ENCODE measurements around the gene ANKRD13D. TPM values are rescaled to one million over a fixed set of nuclear protein-coding genes. Genes with fewer than 3 reads are reported as not detected.

ANKRD13D gene
- polyA plus RNA-seq, 1 donor from 2014 or later = 93.5 TPM

DNA sequence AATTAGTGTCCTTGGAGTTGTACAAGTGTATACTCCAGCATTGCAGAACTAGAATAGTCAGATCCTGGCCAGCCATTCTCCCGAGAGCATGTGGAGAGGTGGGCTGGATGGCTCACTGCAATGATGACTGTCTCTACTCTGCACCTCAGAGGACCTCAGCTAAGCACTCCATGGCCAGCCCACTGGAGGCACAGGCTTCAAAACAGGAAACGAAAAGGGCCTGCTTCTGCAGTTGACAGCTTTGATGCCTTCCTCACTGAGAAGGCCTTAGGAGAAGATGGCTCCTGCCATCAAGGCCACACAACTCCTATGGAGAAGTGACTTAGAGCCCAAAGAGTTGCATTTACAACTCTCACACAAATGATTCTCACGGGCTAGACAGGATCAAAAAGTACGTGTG, 55.2 kb downstream of the ANKRD13D start:
- Histone ChIP-seq H3K79me2 (replicated peaks; ENCODE audit: insufficient read depth, low read length) (no peaks in the 10 kb centered on the region), H3K4me3 (ENCODE audit: low read length) (no peak overlapping the region), H3K9ac (ENCODE audit: low read length) (no peak overlapping the region), H4K20me1 (ENCODE audit: insufficient read depth) (no peaks in the 10 kb centered on the region), H3K27ac (ENCODE audit: low read length) (no peak overlapping the region), H3K36me3 (ENCODE audit: insufficient read depth, low read length) (no peaks in the 10 kb centered on the region), H3K4me2 (ENCODE audit: low read length) (no peak overlapping the region), H3K9me3 (ENCODE audit: low read length) (no peaks in the 10 kb centered on the region), H3F3A (ENCODE audit: insufficient read depth, low read length, poor library complexity, severe bottlenecking) (no peaks in the 10 kb centered on the region), H2AFZ (ENCODE audit: low read depth, low read length) (no peak overlapping the region), H3K9me2 (ENCODE audit: insufficient read depth, low read length) (no peaks in the 10 kb centered on the region), H3K27me3 (ENCODE audit: insufficient read depth, low read depth, low read length) (no peaks in the 10 kb centered on the region)
- no peak for TF ChIP-seq POLR2AphosphoS5 (IDR thresholded peaks at IDR 0.05)
- no peak for TF ChIP-seq SMC3 (conservative IDR thresholded peaks at IDR 0.05; ENCODE audit: poor library complexity)
- TF ChIP-seq TAF1 (IDR thresholded peaks at IDR 0.05; ENCODE audit: low read depth) = no peak
- no peak for TF ChIP-seq EP300 (conservative IDR thresholded peaks at IDR 0.05; ENCODE audit: poor library complexity, severe bottlenecking)
- TF ChIP-seq, protein P1, sequence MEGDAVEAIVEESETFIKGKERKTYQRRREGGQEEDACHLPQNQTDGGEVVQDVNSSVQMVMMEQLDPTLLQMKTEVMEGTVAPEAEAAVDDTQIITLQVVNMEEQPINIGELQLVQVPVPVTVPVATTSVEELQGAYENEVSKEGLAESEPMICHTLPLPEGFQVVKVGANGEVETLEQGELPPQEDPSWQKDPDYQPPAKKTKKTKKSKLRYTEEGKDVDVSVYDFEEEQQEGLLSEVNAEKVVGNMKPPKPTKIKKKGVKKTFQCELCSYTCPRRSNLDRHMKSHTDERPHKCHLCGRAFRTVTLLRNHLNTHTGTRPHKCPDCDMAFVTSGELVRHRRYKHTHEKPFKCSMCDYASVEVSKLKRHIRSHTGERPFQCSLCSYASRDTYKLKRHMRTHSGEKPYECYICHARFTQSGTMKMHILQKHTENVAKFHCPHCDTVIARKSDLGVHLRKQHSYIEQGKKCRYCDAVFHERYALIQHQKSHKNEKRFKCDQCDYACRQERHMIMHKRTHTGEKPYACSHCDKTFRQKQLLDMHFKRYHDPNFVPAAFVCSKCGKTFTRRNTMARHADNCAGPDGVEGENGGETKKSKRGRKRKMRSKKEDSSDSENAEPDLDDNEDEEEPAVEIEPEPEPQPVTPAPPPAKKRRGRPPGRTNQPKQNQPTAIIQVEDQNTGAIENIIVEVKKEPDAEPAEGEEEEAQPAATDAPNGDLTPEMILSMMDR (IDR thresholded peaks at IDR 0.05; ENCODE audit: poor library complexity, severe bottlenecking) = no peak

DNA sequence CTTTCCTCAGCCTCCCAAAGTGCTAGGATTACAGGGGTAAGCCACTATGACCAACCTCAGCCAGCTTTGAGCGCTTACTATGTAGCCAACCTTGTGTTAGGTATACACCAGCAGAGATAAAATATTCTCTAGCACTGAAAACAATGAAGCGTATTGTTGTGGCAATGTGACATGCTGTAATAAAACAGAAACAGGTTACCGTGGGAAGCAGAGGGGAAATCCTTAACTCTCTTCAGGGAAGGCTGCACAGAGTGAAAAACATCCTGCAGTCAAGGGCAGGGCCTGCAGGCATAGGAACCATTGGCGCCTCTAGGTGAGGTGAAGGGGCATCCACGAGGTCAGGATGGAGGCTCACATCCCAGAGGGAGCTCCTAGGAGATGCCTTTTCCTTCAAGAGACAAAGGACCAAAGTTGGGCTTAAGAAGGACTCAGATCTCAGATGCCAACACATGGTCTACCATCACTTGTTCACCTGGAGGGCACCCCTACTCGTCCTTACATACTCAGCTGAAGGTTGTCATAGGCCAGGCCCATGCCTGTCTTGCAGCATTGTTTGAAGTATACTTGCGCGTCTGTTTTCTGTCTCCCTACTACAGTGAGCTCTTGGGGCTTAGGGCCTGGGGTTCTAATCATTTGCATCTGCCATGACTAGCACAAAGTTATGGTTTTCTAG, 56.3 kb downstream of the ANKRD13D start:
- Histone ChIP-seq H3K4me3 (ENCODE audit: low read length) (no peak overlapping the region), H3K9me3 (ENCODE audit: low read length) (no peaks in the 10 kb centered on the region), H3K4me2 (ENCODE audit: low read length) (no peak overlapping the region), H3K9ac (ENCODE audit: low read length) (no peak overlapping the region), H3K27me3 (ENCODE audit: insufficient read depth, low read depth, low read length) (no peaks in the 10 kb centered on the region), H3F3A (ENCODE audit: insufficient read depth, low read length, poor library complexity, severe bottlenecking) (no peaks in the 10 kb centered on the region), H4K20me1 (ENCODE audit: insufficient read depth) (no peaks in the 10 kb centered on the region), H3K9me2 (ENCODE audit: insufficient read depth, low read length) (no peaks in the 10 kb centered on the region), H3K36me3 (ENCODE audit: insufficient read depth, low read length) (no peaks in the 10 kb centered on the region), H3K79me2 (replicated peaks; ENCODE audit: insufficient read depth, low read length) (no peaks in the 10 kb centered on the region), H3K27ac (ENCODE audit: low read length) (no peak overlapping the region), H2AFZ (ENCODE audit: low read depth, low read length) (no peak overlapping the region)
- TF ChIP-seq POLR2AphosphoS5 (IDR thresholded peaks at IDR 0.05) (no peak), MXI1 (conservative IDR thresholded peaks at IDR 0.05; ENCODE audit: poor library complexity, severe bottlenecking) (no peak), TAF1 (IDR thresholded peaks at IDR 0.05; ENCODE audit: low read depth) (no peak), SMC3 (conservative IDR thresholded peaks at IDR 0.05; ENCODE audit: poor library complexity) (no peak), EZH2 (IDR thresholded peaks at IDR 0.05; ENCODE audit: borderline replicate concordance, insufficient read depth, low read length, poor library complexity, severe bottlenecking) (no peak), RAD21 (conservative IDR thresholded peaks at IDR 0.05) (no peak), EP300 (conservative IDR thresholded peaks at IDR 0.05; ENCODE audit: poor library complexity, severe bottlenecking) (no peak)

DNA sequence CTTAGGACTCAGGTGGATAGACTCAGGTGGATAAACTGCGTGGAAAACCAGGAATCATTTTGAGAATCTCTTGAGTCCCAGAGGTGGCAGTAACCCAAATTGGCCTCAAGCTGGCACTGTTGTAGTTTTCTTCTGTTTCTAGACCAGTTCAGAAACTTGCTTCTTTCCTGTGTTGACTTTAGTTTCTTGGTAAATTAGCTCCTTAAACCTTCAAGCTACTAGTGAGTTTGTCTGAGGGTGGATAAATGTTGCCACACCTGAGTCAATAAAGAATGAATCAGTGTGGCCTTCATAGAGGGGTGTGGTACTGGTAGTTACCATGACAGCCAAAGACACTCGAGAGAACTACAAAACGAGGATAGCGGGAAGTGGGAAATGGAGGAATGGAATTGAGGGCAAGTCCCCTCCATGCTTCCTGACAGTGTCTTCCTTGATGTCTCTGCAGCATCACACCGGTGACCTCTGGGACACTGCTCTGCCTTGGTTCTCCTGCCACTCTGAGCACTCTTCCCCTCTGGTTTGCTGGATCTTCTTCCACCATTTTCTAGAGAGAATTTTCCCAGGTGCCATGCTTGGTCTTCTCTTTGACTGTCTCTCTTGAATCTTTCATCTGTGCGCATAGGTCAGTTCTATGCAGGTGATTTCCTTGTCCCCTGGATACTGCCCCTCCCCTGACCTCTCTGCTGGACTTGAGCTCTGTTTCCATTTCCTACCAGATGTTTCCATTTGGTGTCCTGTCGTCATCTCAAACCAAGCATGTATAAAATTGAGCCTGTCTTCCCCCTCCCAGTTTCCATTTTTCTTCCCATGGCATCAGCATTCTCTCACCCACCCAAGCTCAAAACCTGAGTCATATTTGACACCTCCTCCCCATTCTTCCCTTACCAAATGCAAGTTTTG, 57.1 kb downstream of the ANKRD13D start:
- Histone ChIP-seq H3K9ac (ENCODE audit: low read length) (no peak overlapping the region), H3K9me3 (ENCODE audit: low read length) (no peaks in the 10 kb centered on the region), H3K4me3 (ENCODE audit: low read length) (no peak overlapping the region), H3K4me2 (ENCODE audit: low read length) (no peak overlapping the region), H2AFZ (ENCODE audit: low read depth, low read length) (no peak overlapping the region), H3K27ac (ENCODE audit: low read length) (no peak overlapping the region), H4K20me1 (ENCODE audit: insufficient read depth) (no peaks in the 10 kb centered on the region), H3F3A (ENCODE audit: insufficient read depth, low read length, poor library complexity, severe bottlenecking) (no peaks in the 10 kb centered on the region), H3K9me2 (ENCODE audit: insufficient read depth, low read length) (no peaks in the 10 kb centered on the region), H3K36me3 (ENCODE audit: insufficient read depth, low read length) (no peaks in the 10 kb centered on the region), H3K79me2 (replicated peaks; ENCODE audit: insufficient read depth, low read length) (no peaks in the 10 kb centered on the region), H3K27me3 (ENCODE audit: insufficient read depth, low read depth, low read length) (no peaks in the 10 kb centered on the region)
- TF ChIP-seq TAF1 (IDR thresholded peaks at IDR 0.05; ENCODE audit: low read depth) (no peak), MXI1 (conservative IDR thresholded peaks at IDR 0.05; ENCODE audit: poor library complexity, severe bottlenecking) (no peak), EZH2 (IDR thresholded peaks at IDR 0.05; ENCODE audit: borderline replicate concordance, insufficient read depth, low read length, poor library complexity, severe bottlenecking) (no peak), RAD21 (conservative IDR thresholded peaks at IDR 0.05) (peak; percentile 16), POLR2AphosphoS5 (IDR thresholded peaks at IDR 0.05) (no peak)
- TF ChIP-seq, protein P1 (IDR thresholded peaks at IDR 0.05; ENCODE audit: poor library complexity, severe bottlenecking) = peak; percentile 50

Measured in neural cell (in vitro differentiated cells).